HG02943 (cell line): Measurements from ENCODE around the gene APOB.

Experiments used
- ATAC-seq: cut with Tn5 transposase; IDR thresholded peaks from one replicate; pipeline ENCODE4 v1.9.1; 2021; ENCODE audit warnings: mild to moderate bottlenecking, low read depth, moderate library complexity; ENCODE audit not compliant: unreplicated experiment

Gene APOB

GRCh38 chr2:20989404-20989803 lies 54.5 kb downstream of the APOB start:
- no peak for ATAC-seq

GRCh38 chr2:20988905-20989304 lies 55.0 kb downstream of the APOB start:
- ATAC-seq = no peak

- no peak for ATAC-seq
These were observed 57.6 kb downstream of the APOB start for GRCh38 chr2:20986024-20986939.

GRCh38 chr2:20985062-20985461 lies 58.8 kb downstream of the APOB start:
- no peak for ATAC-seq

- ATAC-seq = no peak
These were observed 59.5 kb downstream of the APOB start for GRCh38 chr2:20984408-20984807.

GRCh38 chr2:20983844-20984243 lies 60.0 kb downstream of the APOB start:
- ATAC-seq = no peak

GRCh38 chr2:20982861-20983260 lies 61.0 kb downstream of the APOB start:
- ATAC-seq = no peak

- ATAC-seq = no peak
These were observed 66.2 kb downstream of the APOB start for GRCh38 chr2:20977520-20978180.

- ATAC-seq = no peak
These were observed 67.3 kb downstream of the APOB start for GRCh38 chr2:20976527-20976926.

- ATAC-seq = no peak
These were observed 70.9 kb downstream of the APOB start for GRCh38 chr2:20972792-20973565.

- ATAC-seq = no peak
These were observed 71.8 kb downstream of the APOB start for GRCh38 chr2:20972110-20972509.

GRCh38 chr2:20970068-20970467 lies 73.8 kb downstream of the APOB start:
- ATAC-seq = no peak

- ATAC-seq = no peak
These were observed 77.7 kb downstream of the APOB start for GRCh38 chr2:20966061-20966595.

GRCh38 chr2:20965221-20965620 lies 78.7 kb downstream of the APOB start:
- ATAC-seq = no peak

GRCh38 chr2:20963867-20964266 lies 80.0 kb downstream of the APOB start:
- ATAC-seq = no peak

- peak; percentile 77 for ATAC-seq
These were observed 80.8 kb downstream of the APOB start for GRCh38 chr2:20962939-20963557.

GRCh38 chr2:20961858-20962257 lies 82.0 kb downstream of the APOB start:
- ATAC-seq = no peak

GRCh38 chr2:20960003-20960402 lies 83.9 kb downstream of the APOB start:
- ATAC-seq = no peak

GRCh38 chr2:20959252-20959651 lies 84.6 kb downstream of the APOB start:
- ATAC-seq = no peak

GRCh38 chr2:20957788-20958525 lies 85.9 kb downstream of the APOB start:
- ATAC-seq = no peak
